ENCODE results near the gene PANX2. TPM values are rescaled to one million over a fixed set of nuclear protein-coding genes. Genes with fewer than 3 reads are reported as not detected.

PANX2 gene
- total RNA-seq, 1 experiment from 2014 or later: 18.0 TPM

Other genes starting within 250 kb of the PANX2 start
- gene PIM3, start 210.0 kb upstream of the PANX2 start, total RNA-seq (2014; rRNA removed; shearing (Covaris generic); ENCODE audit: low replicate concordance): 138 and 142 TPM in 2 replicates
- gene IL17REL, start 158.0 kb upstream of the PANX2 start, total RNA-seq (2014; rRNA removed; shearing (Covaris generic); ENCODE audit: low replicate concordance): not detected in 2 replicates
- not detected in 2 replicates for gene TTLL8, start 112.4 kb upstream of the PANX2 start, total RNA-seq (2014; rRNA removed; shearing (Covaris generic); ENCODE audit: low replicate concordance)
- gene MLC1, start 85.3 kb upstream of the PANX2 start, total RNA-seq (2014; rRNA removed; shearing (Covaris generic); ENCODE audit: low replicate concordance): not detected in 2 replicates
- not detected in 2 replicates for gene MOV10L1, start 80.7 kb upstream of the PANX2 start, total RNA-seq (2014; rRNA removed; shearing (Covaris generic); ENCODE audit: low replicate concordance)
- gene TRABD, start 15.2 kb downstream of the PANX2 start, total RNA-seq (2014; rRNA removed; shearing (Covaris generic); ENCODE audit: low replicate concordance): 82.4 and 89.0 TPM in 2 replicates
- 54.0 and 61.6 TPM in 2 replicates for gene SELENOO, start 30.3 kb downstream of the PANX2 start, total RNA-seq (2014; rRNA removed; shearing (Covaris generic); ENCODE audit: low replicate concordance)
- 18.0 and 34.5 TPM in 2 replicates for gene TUBGCP6, start 74.3 kb downstream of the PANX2 start, total RNA-seq (2014; rRNA removed; shearing (Covaris generic); ENCODE audit: low replicate concordance)
- gene HDAC10, start 80.5 kb downstream of the PANX2 start, total RNA-seq (2014; rRNA removed; shearing (Covaris generic); ENCODE audit: low replicate concordance): 18.9 and 34.0 TPM in 2 replicates
- 142 and 149 TPM in 2 replicates for gene MAPK12, start 91.0 kb downstream of the PANX2 start, total RNA-seq (2014; rRNA removed; shearing (Covaris generic); ENCODE audit: low replicate concordance)
- 24.5 and 48.8 TPM in 2 replicates for gene MAPK11, start 99.6 kb downstream of the PANX2 start, total RNA-seq (2014; rRNA removed; shearing (Covaris generic); ENCODE audit: low replicate concordance)
- 300 and 353 TPM in 2 replicates for gene PLXNB2, start 136.9 kb downstream of the PANX2 start, total RNA-seq (2014; rRNA removed; shearing (Covaris generic); ENCODE audit: low replicate concordance)
- 7.8 and 24.4 TPM in 2 replicates for gene DENND6B, start 156.3 kb downstream of the PANX2 start, total RNA-seq (2014; rRNA removed; shearing (Covaris generic); ENCODE audit: low replicate concordance)
- 51.5 and 72.7 TPM in 2 replicates for gene PPP6R2, start 172.6 kb downstream of the PANX2 start, total RNA-seq (2014; rRNA removed; shearing (Covaris generic); ENCODE audit: low replicate concordance)